ENCODE data around the gene SVBP. TPM values are rescaled to one million over a fixed set of nuclear protein-coding genes. Genes with fewer than 3 reads are reported as not detected.

The SVBP gene
- total RNA-seq, 1 experiment from 2014 or later, result 46.6 TPM

DNA sequence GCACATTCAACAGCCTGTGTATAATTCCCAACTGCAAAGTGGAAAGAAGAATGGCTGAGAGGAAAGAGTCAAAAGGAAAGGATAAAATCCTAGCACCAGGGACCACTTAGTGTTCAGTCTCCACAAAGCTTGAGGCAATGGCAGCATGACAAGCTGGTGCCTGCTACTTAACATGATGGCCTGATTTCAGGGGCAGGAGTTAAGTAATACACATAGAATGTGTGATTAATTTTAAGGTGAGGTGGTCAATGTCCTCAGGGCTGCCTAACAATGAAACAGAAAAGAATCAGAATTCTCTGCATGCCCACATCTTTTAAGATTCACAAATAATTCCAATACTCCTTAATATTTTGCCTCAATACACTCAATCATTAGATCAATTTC is 59.3 kb downstream of the SVBP start:
- Histone ChIP-seq H3K4me1 (replicated peaks) (peaks cover 4% of the 10 kb centered on the region), H3K27ac (no peak overlapping the region)
- no peak for DNase-seq (ENCODE audit: low read depth in 1 of 2, low spot score in 2 of 2)

More for the DNA sequence above, 59.3 kb downstream of the SVBP start:
- no peaks in the 10 kb centered on the region for H3K9me3 ChIP-seq (replicated peaks)
- H3K27me3 ChIP-seq (replicated peaks), result no peaks in the 10 kb centered on the region
- H3K4me3 ChIP-seq, result no peak overlapping the region
- peaks cover 94% of the 10 kb centered on the region for H3K36me3 ChIP-seq

Other genes with a start within 250 kb of the SVBP start
- 68.4 and 110 TPM in 2 replicates for gene PPIH, start 159.0 kb downstream of the SVBP start, total RNA-seq (2014; rRNA removed; shearing (Covaris generic))
- gene YBX1, start 135.0 kb downstream of the SVBP start, total RNA-seq (2014; rRNA removed; shearing (Covaris generic)), result 838 and 1,346 TPM in 2 replicates
- not detected in 2 replicates for gene CLDN19, start 77.2 kb downstream of the SVBP start, total RNA-seq (2014; rRNA removed; shearing (Covaris generic))
- gene P3H1, start 50.4 kb downstream of the SVBP start, total RNA-seq (2014; rRNA removed; shearing (Covaris generic)), result 182 and 295 TPM in 2 replicates
- 0.69 and 4.2 TPM in 2 replicates for gene C1orf50, start 50.1 kb downstream of the SVBP start, total RNA-seq (2014; rRNA removed; shearing (Covaris generic))
- gene TMEM269, start 32.4 kb downstream of the SVBP start, total RNA-seq (2014; rRNA removed; shearing (Covaris generic)), result not detected in 2 replicates
- gene ERMAP, start 275 bp downstream of the SVBP start, total RNA-seq (2014; rRNA removed; shearing (Covaris generic)), result 8.2 and 9.4 TPM in 2 replicates
- gene ZNF691, start 29.2 kb upstream of the SVBP start, total RNA-seq (2014; rRNA removed; shearing (Covaris generic)), result 7.3 and 7.9 TPM in 2 replicates
- 115 and 173 TPM in 2 replicates for gene SLC2A1, start 141.5 kb upstream of the SVBP start, total RNA-seq (2014; rRNA removed; shearing (Covaris generic))